Right ventricle myocardium inferior (tissue), 1 donor: ENCODE data around the gene CREB3L2. TPM values are rescaled to one million over a fixed set of nuclear protein-coding genes. Genes with fewer than 3 reads are reported as not detected.

Source experiments
- ATAC-seq: fragments of 200-7000 bp; cut with Tn5 transposase; one replicate; pipeline ENCODE4 v1.9.1; 2020; ENCODE audit warnings: mild to moderate bottlenecking, moderate library complexity
- DNase-seq: peaks from one replicate; pipeline ENCODE4 v3.0.0; 2021; ENCODE audit errors: missing footprints
- intact Hi-C: fragments of 100-400 bp; cut with DNase I; formaldehyde crosslinking; loops from one replicate; pipeline ENCODE4 v1.11.0; 2022
- total RNA-seq: library from RNA; stranded (reverse); fragmentation: NEBNext Ultra II Directional; extraction: Animal tissue kit (Norgen Biotek cat#: 25700); gene quantifications from one replicate; pipeline ENCODE4 v1.2.1, GENCODE V29; 2021
- donor health status: DM: no; HTN: yes; CAD: no; lungs with severe emphysema.

CREB3L2 gene
- total RNA-seq, 1 donor from 2014 or later: 19.3 TPM

GRCh38 chr7:137948083-137948844, 53.6 kb downstream of the CREB3L2 start:
- DNase-seq (no peak), ATAC-seq (no peak)
- intact Hi-C loops: no loop called here

- no peak for DNase-seq
- ATAC-seq: no peak
- intact Hi-C loops: no loop called here
These were observed 54.8 kb downstream of the CREB3L2 start for GRCh38 chr7:137947046-137947445.

- no peak for ATAC-seq
- DNase-seq: no peak
- intact Hi-C loops: no loop called here
These were observed 55.9 kb downstream of the CREB3L2 start for GRCh38 chr7:137946011-137946410.

- ATAC-seq: no peak
- intact Hi-C loops: loop anchor here (5.0 kb wide), 2 partner anchors 33 to 58 kb away; partner anchors contain the start of gene CREB3L2
- no peak for DNase-seq
These were observed 57.7 kb downstream of the CREB3L2 start for GRCh38 chr7:137944168-137944567.

- ATAC-seq: peak; percentile 94
- intact Hi-C loops: loop anchor here (5.0 kb wide), 2 partner anchors 34 to 59 kb away; partner anchors contain the start of gene CREB3L2
These were observed 58.7 kb downstream of the CREB3L2 start for GRCh38 chr7:137943132-137943551.

GRCh38 chr7:137942484-137943115, 59.3 kb downstream of the CREB3L2 start:
- no peak for DNase-seq
- intact Hi-C loops: loop anchor here (5.0 kb wide), 2 partner anchors 35 to 60 kb away; partner anchors contain the start of gene CREB3L2

More at GRCh38 chr7:137943132-137943551, 58.7 kb downstream of the CREB3L2 start:
- no peak for DNase-seq

GRCh38 chr7:137940656-137941518, 61.0 kb downstream of the CREB3L2 start:
- peak; percentile 17 for ATAC-seq

More at GRCh38 chr7:137942484-137943115, 59.3 kb downstream of the CREB3L2 start:
- ATAC-seq: no peak

GRCh38 chr7:137940218-137940617, 61.7 kb downstream of the CREB3L2 start:
- no peak for DNase-seq
- no peak for ATAC-seq
- intact Hi-C loops: loop anchor here (5.0 kb wide), 2 partner anchors 37 to 62 kb away; partner anchors contain the start of gene CREB3L2

More at GRCh38 chr7:137940656-137941518, 61.0 kb downstream of the CREB3L2 start:
- DNase-seq: no peak
- intact Hi-C loops: loop anchor here (5.0 kb wide), 2 partner anchors 36 to 61 kb away; partner anchors contain the start of gene CREB3L2

GRCh38 chr7:137937202-137937560, 64.7 kb downstream of the CREB3L2 start:
- DNase-seq: no peak

GRCh38 chr7:137936509-137937201, 65.2 kb downstream of the CREB3L2 start:
- DNase-seq: no peak
- no peak for ATAC-seq
- intact Hi-C loops: loop anchor here (5.0 kb wide), 1 partner anchor 56 kb away; no protein-coding TSS in a partner anchor

More at GRCh38 chr7:137937202-137937560, 64.7 kb downstream of the CREB3L2 start:
- no peak for ATAC-seq
- intact Hi-C loops: loop anchor here (5.0 kb wide), 1 partner anchor 55 kb away; no protein-coding TSS in a partner anchor

- no peak for DNase-seq
- intact Hi-C loops: loop anchor here (5.0 kb wide), 1 partner anchor 56 kb away; no protein-coding TSS in a partner anchor
- peak; percentile 8 for ATAC-seq
These were observed 65.9 kb downstream of the CREB3L2 start for GRCh38 chr7:137935884-137936508.

- no peak for ATAC-seq
- intact Hi-C loops: loop anchor here (5.0 kb wide), 1 partner anchor 57 kb away; no protein-coding TSS in a partner anchor
- no peak for DNase-seq
These were observed 66.7 kb downstream of the CREB3L2 start for GRCh38 chr7:137934941-137935883.

- intact Hi-C loops: no loop called here
- DNase-seq (no peak), ATAC-seq (no peak)
These were observed 67.6 kb downstream of the CREB3L2 start for GRCh38 chr7:137934176-137934826.

GRCh38 chr7:137933270-137934017, 68.4 kb downstream of the CREB3L2 start:
- intact Hi-C loops: no loop called here

GRCh38 chr7:137932881-137933269, 69.0 kb downstream of the CREB3L2 start:
- peak; percentile 60 for ATAC-seq
- intact Hi-C loops: no loop called here
- DNase-seq: no peak

More at GRCh38 chr7:137933270-137934017, 68.4 kb downstream of the CREB3L2 start:
- no peak for DNase-seq
- peak; percentile 54 for ATAC-seq
